ENCODE data around the gene CDK2. TPM values are rescaled to one million over a fixed set of nuclear protein-coding genes. Genes with fewer than 3 reads are reported as not detected.

CDK2 gene
- polyA plus RNA-seq, 1 of the 3 experiments (the other 2 are of a cell fraction) = 43.3 TPM

GRCh38 chr12:55955800-55956508 is 10.7 kb upstream of the CDK2 start:
- Histone ChIP-seq H3K9me2 (no peaks in the 10 kb centered on the region), H2AFZ (ENCODE audit: low read depth) (no peak overlapping the region), H3K4me3 (ENCODE audit: low read depth in 2 of 2, low read length in 1 of 2) (no peak overlapping the region), H3K27me3 (ENCODE audit: insufficient read depth) (no peaks in the 10 kb centered on the region), H3F3A (replicated peaks; ENCODE audit: insufficient read depth) (peaks cover 17% of the 10 kb centered on the region), H3K36me3 (replicated peaks in 1 of 2; ENCODE audit: control insufficient read depth in 1 of 2, insufficient read depth in 2 of 2, low read length in 1 of 2) (peaks cover 4 to 13% of the 10 kb centered on the region in 2 experiments), H3K9me3 (no peaks in the 10 kb centered on the region), H3K4me2 (no peak overlapping the region), H3K4me1 (ENCODE audit: control insufficient read depth in 1 of 2, insufficient read depth in 2 of 2, low read depth in 1 of 2, low read length in 1 of 2) (peaks cover 0 to 15% of the 10 kb centered on the region in 2 experiments; a peak in 1 of 4 replicates), H3K9ac (no peak overlapping the region), H3K27ac (ENCODE audit: low read depth in 2 of 2, low read length in 1 of 2) (peak overlapping the region in 1 of 2 experiments; percentile 27; a peak in 1 of 4 replicates), H4K20me1 (ENCODE audit: insufficient read depth) (no peaks in the 10 kb centered on the region), H3K79me2 (ENCODE audit: insufficient read depth) (no peaks in the 10 kb centered on the region)
- DNase-seq = peak; percentile 41
- TF ChIP-seq, protein P1, sequence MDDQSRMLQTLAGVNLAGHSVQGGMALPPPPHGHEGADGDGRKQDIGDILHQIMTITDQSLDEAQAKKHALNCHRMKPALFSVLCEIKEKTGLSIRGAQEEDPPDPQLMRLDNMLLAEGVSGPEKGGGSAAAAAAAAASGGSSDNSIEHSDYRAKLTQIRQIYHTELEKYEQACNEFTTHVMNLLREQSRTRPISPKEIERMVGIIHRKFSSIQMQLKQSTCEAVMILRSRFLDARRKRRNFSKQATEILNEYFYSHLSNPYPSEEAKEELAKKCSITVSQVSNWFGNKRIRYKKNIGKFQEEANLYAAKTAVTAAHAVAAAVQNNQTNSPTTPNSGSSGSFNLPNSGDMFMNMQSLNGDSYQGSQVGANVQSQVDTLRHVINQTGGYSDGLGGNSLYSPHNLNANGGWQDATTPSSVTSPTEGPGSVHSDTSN (IDR thresholded peaks at IDR 0.05) = no peak; the same call in 1 of the 2 replicates
- TF ChIP-seq GABPA (IDR thresholded peaks at IDR 0.05; ENCODE audit: low read depth) (no peak), NRF1 (IDR thresholded peaks at IDR 0.05; ENCODE audit: low read depth, low read length) (no peak), SIN3A (IDR thresholded peaks at IDR 0.05; ENCODE audit: borderline replicate concordance, low read depth, low read length) (no peak), USF2 (IDR thresholded peaks at IDR 0.05; ENCODE audit: borderline replicate concordance, low read depth, low read length) (no peak), TCF12 (IDR thresholded peaks at IDR 0.05) (peak; percentile 14; the same call in 1 of the 2 replicates), POLR2AphosphoS5 (IDR thresholded peaks at IDR 0.05; ENCODE audit: low read depth, low read length) (0 out of 2 replicates have a peak, but pooled peaks have one; percentile 26), EZH2phosphoT487 (IDR thresholded peaks at IDR 0.05; ENCODE audit: borderline replicate concordance, low read depth) (no peak), MEF2A (IDR thresholded peaks at IDR 0.05; ENCODE audit: borderline replicate concordance, low read depth) (no peak), ELF1 (IDR thresholded peaks at IDR 0.05) (no peak), ZBTB33 (IDR thresholded peaks at IDR 0.05; ENCODE audit: borderline replicate concordance, low read depth) (no peak), TAF1 (IDR thresholded peaks at IDR 0.05; ENCODE audit: borderline replicate concordance, low read depth, low read length) (no peak), FOSL2 (IDR thresholded peaks at IDR 0.05; ENCODE audit: borderline replicate concordance, low read depth) (peak; percentile 86), RAD21 (IDR thresholded peaks at IDR 0.05; ENCODE audit: low read length) (no peak), JUND (IDR thresholded peaks at IDR 0.05) (peak; percentile 77), MAX (IDR thresholded peaks at IDR 0.05; ENCODE audit: low read depth) (no peak), GATA2 (CRISPR knock-in tag; IDR thresholded peaks at IDR 0.05) (no peak), FOXJ3 (CRISPR knock-in tag; IDR thresholded peaks at IDR 0.05) (no peak), NFIC (IDR thresholded peaks at IDR 0.05; ENCODE audit: borderline replicate concordance) (no peak), RFX5 (IDR thresholded peaks at IDR 0.05; ENCODE audit: low read length) (no peak), SMC3 (IDR thresholded peaks at IDR 0.05; ENCODE audit: low read depth, low read length) (peak; percentile 31; the same call in 1 of the 2 replicates)
- TF ChIP-seq, protein P2, sequence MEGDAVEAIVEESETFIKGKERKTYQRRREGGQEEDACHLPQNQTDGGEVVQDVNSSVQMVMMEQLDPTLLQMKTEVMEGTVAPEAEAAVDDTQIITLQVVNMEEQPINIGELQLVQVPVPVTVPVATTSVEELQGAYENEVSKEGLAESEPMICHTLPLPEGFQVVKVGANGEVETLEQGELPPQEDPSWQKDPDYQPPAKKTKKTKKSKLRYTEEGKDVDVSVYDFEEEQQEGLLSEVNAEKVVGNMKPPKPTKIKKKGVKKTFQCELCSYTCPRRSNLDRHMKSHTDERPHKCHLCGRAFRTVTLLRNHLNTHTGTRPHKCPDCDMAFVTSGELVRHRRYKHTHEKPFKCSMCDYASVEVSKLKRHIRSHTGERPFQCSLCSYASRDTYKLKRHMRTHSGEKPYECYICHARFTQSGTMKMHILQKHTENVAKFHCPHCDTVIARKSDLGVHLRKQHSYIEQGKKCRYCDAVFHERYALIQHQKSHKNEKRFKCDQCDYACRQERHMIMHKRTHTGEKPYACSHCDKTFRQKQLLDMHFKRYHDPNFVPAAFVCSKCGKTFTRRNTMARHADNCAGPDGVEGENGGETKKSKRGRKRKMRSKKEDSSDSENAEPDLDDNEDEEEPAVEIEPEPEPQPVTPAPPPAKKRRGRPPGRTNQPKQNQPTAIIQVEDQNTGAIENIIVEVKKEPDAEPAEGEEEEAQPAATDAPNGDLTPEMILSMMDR (IDR thresholded peaks at IDR 0.05) = peak; percentile 66
- whole genome bisulfite sequencing (ENCODE audit: low lambda C conversion rate) = 95% methylated on average over 6 of the region's 6 CpGs
- ChIA-PET CTCF (interaction anchor here (1.0 to 2.4 kb wide), 5 partner anchors 12 to 40 kb away, joined by 3 to 12 read pairs (median 5); partner anchors contain the start of gene DGKA), POLR2A (no interaction called here)
